ENCODE results near the gene UPF3B. TPM values are rescaled to one million over a fixed set of nuclear protein-coding genes. Genes with fewer than 3 reads are reported as not detected.
"Not testable (repeated sequence)": the region's sequence is repeated elsewhere in the genome, so short reads cannot be mapped to it uniquely, and the experiment has no call there.

Gene UPF3B, protein sequence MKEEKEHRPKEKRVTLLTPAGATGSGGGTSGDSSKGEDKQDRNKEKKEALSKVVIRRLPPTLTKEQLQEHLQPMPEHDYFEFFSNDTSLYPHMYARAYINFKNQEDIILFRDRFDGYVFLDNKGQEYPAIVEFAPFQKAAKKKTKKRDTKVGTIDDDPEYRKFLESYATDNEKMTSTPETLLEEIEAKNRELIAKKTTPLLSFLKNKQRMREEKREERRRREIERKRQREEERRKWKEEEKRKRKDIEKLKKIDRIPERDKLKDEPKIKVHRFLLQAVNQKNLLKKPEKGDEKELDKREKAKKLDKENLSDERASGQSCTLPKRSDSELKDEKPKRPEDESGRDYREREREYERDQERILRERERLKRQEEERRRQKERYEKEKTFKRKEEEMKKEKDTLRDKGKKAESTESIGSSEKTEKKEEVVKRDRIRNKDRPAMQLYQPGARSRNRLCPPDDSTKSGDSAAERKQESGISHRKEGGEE
- 1.7 and 1.8 TPM in 2 replicates for total RNA-seq

- peak; percentile 95 to 98 for DNase-seq (ENCODE audit: low read depth in 2 of 2)
Observed at GRCh38 chrX:119852382-119853353, at the start of gene UPF3B. Gene UPF3B, minus strand, starts transcription at chrX:119852963. Its CDS starts 35 bp downstream, at chrX:119852928.

DNA sequence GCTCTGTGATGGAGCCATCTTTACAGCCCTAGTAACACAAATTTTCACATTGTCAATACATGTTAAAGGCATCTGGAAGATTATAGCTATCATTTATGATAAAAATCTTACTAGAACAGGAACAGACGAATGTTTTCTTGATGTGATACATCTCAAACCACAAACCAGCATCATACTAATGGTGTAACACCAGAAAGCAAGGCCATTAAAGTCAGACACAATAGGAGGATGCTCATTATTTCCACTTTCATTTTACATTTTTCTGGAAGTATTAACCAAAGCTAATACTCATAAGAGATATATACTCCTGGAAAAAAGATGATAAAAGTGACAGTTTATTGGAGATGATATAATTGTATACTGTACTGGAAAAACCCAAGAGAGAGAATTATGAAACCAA is 48.2 kb upstream of the UPF3B start:
- DNase-seq (ENCODE audit: low read depth in 2 of 2), result no peak

DNA sequence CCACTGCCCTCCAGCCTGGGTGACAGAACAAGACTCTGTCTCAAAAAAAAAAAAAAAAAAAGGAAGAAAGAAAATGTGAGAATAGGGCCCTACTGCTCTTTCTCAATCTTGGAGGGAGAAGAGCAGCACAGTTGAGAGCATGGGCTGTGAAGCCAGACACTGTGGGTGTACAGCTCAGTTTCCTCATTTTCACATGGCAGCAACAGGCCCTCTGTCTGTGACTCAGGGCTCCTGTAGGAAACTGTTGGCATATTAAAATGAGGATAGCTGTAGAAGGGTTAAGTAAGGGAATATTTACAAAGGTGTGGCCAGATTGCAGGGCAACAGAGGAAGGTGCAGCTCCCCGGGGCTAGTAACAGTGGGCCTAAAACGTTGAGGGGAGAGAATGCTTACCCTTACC is 46.4 kb upstream of the UPF3B start:
- no peak for DNase-seq (ENCODE audit: low read depth in 2 of 2)

DNA sequence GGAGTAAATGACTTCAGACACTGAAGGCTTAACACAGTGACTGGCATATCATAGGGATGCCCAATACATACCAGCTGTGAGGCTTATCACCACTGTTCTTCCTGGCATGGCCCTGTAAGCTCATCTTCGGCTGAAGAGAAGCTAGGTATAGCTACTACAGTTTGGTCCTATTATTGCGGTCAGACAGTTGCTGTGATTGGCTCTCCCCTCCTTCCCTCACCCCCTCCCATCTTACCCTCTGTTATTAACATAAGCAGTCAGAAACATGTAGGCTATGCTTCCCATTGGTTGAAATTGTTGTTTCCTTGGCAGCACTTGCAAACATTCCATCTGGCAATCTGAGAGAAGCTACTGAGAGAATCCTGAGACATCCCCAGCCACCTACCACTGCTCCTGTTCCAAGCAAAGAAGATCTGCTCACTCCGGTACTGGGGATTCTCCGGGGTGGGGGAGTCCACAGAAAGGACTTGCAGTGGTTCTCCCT is 43.1 kb upstream of the UPF3B start, which contains the start of gene AKAP14:
Gene AKAP14 (plus strand): TSS at position 51 of the 484 bp plus-strand sequence. CDS start 7,331 bp downstream, outside the sequence.
- no peak for DNase-seq (ENCODE audit: low read depth in 2 of 2)

DNA sequence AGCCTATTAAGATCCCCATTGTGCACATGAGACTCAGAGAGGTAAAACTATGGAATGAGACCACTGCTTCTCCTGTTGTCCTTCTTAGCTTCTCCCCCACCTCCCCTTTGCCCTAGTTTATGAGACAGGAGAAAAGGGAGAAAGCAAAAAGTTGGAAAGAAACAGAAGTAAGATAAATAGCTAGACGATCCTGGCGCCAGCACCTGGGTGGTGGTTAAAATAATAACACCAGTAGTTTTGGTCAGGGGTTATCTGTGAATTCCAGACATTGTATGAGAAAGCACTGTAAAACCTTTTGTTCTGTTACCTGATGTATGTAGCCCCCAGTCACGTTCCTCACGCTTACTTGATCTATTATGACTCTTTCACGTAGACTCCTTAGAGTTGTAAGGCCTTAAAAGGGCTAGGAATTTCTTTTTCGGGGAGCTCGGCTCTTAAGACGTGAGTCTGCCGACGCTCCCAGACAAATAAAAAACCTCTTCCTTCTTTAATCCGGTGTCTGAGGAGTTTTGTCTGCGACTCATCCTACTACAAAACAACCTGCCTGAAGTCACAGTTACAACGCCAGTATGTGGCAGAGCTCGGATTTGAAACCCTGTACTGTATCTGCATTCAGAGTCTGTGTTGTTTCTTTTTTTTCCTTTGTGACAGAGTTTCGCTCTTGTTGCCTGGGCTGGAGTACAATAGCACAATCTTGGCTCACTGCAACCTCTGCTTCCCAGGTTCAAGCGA is 39.4 kb upstream of the UPF3B start:
- DNase-seq (ENCODE audit: low read depth in 2 of 2), result not testable (repeated sequence)

DNA sequence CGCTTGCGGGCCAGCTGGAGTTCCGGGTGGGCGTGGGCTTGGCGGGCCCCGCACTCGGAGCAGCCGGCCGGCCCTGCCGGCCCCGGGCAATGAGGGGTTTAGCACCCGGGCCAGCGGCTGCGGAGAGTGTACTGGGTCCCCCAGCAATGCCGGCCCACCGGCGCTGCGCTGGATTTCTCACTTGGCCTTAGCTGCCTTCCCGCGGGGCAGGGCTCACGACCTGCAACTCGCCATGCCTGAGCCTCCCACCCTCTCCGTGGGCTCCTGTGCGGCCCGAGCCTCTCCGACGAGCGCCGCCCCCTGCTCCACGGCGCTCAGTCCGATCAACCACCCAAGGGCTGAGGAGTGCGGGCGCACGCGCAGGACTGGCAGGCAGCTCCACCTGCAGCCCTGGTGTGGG is 37.9 kb upstream of the UPF3B start:
- not testable (repeated sequence) for DNase-seq (ENCODE audit: low read depth in 2 of 2)

GRCh38 chrX:119887721-119888425 is 35.1 kb upstream of the UPF3B start:
- peak in 1 of 2 donors; percentile 61 for DNase-seq (ENCODE audit: low read depth in 2 of 2)

DNA sequence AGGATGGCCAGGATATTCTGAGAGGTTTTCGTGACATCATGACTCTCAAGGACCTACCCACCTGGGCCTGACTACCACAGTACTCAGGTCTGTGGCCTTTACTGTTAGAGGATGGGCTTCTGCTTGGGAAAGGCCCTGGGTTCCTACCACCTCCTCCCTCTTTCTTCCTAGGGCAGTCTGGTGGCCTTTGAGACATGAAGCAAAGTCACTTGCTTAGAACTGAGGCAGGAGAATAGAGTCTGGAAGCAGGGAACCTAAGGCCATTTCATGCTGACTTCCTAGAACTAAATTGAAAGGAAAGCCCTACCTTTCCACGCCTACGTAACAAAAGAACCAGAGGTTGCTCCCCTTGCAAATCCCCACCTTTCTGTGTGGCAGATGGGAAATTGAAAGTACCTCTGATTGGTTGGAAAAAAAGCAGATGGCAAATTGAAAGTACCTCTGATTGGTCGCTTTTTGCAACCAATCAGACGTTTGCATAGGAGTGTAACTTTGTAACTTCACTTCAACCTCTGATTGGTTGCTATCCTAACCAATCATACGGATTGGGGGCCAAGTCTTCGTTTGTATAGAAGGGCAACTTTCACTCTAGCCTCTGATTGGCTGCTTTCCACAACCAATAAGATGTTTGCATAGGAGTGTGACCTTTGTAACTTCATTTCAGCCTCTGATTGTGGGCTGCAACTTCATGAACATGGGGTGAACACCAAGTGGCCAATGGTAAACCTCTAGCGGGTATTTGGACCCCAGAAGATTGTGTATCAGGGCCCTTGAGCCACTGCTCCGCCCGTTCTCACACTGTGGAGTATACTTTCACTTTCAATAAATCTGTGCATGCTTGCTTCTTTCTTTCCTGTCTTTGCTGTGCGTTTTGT is 33.0 kb upstream of the UPF3B start:
- peak in 1 of 2 donors; percentile 4 for DNase-seq (ENCODE audit: low read depth in 2 of 2)

- peak in 1 of 2 donors; percentile 58 for DNase-seq (ENCODE audit: low read depth in 2 of 2)
Observed at GRCh38 chrX:119880552-119881437, 28.0 kb upstream of the UPF3B start.

DNA sequence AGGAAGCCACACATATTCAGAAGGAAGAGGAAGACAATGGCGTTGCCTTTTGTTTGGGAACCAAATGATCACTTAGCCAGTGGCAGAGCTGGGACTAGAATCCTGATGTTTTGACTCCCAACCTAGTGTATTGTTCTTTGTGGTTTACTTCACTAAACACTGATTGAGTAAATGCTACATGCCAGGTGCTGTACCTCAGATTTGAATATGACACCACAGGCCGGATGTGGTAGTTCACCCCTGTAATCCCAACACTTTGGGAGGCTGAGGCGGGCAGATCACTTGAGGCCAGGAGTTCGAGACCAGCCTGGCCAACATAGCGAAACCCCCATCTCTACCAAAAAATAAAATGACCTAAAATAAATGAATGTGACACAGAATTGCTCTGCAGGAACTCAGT is 27.3 kb upstream of the UPF3B start:
- no peak for DNase-seq (ENCODE audit: low read depth in 2 of 2)

GRCh38 chrX:119878740-119879139 is 26.0 kb upstream of the UPF3B start:
- DNase-seq (ENCODE audit: low read depth in 2 of 2), result no peak

- DNase-seq (ENCODE audit: low read depth in 2 of 2), result peak; percentile 71 to 88
Observed at GRCh38 chrX:119871599-119872395, 19.0 kb upstream of the UPF3B start, which contains the start of the genes NDUFA1 and RNF113A. Gene NDUFA1, plus strand, starts transcription at chrX:119871832. Its CDS starts 80 bp downstream, at chrX:119871912. Gene RNF113A, minus strand, starts transcription at chrX:119871733. Its CDS starts 120 bp downstream, at chrX:119871613.

GRCh38 chrX:119871245-119871598 is 18.5 kb upstream of the UPF3B start:
- peak in 1 of 2 donors; percentile 29 for DNase-seq (ENCODE audit: low read depth in 2 of 2)

DNA sequence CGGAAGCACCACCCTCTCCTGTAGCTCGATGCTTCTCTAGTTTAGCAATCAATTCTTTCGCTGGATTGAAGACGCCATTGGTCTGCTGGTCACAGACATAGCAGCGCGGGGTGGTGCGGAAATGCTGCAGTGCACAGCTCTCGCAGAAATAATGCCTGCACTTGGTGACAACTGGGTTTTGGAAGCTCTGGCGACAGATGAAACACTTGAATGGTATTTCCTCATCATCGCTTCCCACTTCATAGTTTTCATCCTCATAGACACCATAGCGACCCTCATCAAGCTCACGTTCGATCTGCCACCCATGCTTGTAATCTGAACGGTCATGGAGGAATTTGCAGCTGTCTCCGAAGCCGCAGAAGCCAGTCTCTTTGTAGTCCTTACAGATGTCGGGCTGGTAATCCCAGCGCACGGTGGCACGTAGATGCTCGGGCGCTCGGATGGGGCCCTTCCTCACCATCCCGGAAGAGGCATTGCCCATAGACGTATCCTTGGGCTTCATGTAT is 17.9 kb upstream of the UPF3B start:
- peak in 1 of 2 donors; percentile 33 for DNase-seq (ENCODE audit: low read depth in 2 of 2)

DNA sequence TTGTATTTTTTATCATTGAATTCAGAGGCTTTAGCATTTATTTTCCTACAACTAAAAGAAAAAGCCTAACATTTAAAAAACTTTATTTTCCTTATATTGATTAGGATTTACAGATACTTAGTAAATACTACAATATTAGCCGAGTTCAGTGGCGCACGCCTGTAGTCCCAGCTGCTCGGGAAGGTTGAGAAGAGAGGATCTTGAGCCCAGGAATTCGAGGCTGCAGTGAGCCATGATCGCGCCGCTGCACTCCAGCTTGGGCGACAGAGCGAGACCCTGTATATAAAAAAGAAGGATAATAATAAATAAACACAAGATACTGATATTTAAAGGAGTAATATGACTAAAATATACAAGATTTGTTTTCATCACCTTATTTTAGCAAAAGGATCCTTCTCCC is 681 bp upstream of the UPF3B start:
- peak in 1 of 2 donors; percentile 1 for DNase-seq (ENCODE audit: low read depth in 2 of 2)

GRCh38 chrX:119833905-119834304 is 18.9 kb downstream of the UPF3B start:
- DNase-seq (ENCODE audit: low read depth in 2 of 2), result peak in 1 of 2 donors; percentile 2

DNA sequence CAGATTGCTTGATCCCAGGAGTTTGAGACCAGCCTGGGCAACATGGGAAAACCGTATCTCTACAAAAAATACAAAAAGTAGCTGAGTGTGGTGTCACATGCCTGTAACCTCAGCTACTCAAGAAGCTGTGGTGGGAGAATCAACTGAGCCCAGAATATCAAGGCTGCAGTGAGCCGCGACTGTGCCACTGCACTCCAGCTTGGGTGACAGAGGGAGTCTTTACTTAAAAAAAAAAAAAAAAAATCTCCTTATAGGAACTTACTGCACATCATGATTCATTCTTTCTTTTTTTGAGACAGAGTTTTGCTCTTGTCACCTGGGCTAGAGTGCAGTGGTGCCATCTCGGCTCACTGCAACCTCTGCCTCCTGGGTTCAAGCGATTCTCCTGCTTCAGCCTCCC is 24.3 kb downstream of the UPF3B start:
- DNase-seq (ENCODE audit: low read depth in 2 of 2), result no peak

All from dermis microvascular lymphatic vessel endothelial cell (primary cell).